TTC549 (cell line): ENCODE results near the gene SPAG16.

Experiments used
- FAIRE-seq: peaks from 2 replicates; lab custom pipeline; 2012; peaks lifted over from hg19 to GRCh38; lab: Jason Lieb, UNC

The SPAG16 gene

DNA sequence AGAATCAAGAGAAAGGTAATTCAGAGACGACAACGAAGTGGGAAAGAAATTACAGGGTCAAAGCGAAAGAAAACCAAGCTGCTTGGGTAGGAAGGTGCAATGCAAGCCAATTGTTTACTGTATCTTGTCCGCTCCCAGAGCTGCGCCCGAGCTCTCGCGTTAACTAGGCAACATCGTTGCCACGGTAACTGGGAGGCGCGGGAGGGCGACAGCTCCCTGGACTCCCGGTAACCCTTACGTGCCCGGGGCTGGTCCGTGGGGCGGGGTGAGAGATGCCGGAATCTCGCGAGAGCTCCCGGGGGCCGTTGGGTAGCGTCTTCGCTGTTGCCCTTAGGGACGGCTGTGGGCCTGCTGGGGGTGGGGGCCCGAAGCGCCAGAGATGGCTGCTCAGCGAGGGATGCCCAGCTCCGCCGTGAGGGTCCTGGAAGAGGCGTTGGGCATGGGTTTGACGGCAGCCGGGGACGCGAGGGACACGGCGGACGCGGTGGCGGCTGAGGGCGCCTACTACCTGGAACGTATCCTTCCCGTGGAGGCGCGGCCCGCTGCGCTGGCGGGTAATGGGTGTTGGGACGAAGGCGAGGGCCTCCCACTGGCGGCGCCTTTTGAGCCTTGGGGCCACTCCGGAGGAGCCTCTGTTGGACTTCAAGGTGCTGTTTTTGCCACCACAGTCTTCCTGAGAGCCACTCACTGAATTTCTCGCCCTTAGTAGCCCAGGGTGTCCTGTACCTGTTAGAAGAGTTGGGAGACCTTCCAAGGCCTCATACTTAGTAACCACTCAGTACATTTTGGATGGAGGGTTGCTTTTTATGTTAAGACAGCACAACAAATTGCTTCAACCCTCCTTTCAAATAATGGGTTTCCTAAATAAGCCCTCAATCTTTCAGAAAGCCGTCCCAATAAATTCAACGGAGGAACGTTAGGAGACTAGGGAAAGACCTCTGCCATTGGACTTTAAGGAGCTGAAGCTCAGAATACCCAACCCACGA lies at the start of gene SPAG16:
Gene SPAG16 (plus strand): TSS at position 360 of the 986 bp plus-strand sequence.
- peak; percentile 84 for FAIRE-seq

DNA sequence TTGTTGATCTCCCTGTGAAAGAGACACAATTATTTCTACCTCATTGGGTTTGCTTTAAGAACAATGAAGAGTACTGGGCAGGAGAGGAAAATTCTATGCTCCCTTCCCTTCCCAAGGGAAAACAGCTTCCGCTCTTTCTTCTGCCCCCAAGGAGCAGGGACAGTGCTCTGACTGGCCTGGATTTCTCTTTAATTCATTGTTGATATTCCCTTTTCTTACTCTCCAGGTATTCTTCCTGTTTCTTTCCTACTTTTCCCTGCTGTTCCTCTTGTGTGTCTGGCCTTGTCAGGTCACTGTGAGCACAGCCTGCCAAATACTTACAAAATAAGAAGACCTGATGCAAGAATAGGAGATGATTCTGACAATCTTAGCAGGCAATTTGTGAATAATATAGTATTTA lies 49.6 kb upstream of the SPAG16 start:
- no peak for FAIRE-seq

- no peak for FAIRE-seq
Observed at GRCh38 chr2:213235741-213236140, 48.5 kb upstream of the SPAG16 start.

DNA sequence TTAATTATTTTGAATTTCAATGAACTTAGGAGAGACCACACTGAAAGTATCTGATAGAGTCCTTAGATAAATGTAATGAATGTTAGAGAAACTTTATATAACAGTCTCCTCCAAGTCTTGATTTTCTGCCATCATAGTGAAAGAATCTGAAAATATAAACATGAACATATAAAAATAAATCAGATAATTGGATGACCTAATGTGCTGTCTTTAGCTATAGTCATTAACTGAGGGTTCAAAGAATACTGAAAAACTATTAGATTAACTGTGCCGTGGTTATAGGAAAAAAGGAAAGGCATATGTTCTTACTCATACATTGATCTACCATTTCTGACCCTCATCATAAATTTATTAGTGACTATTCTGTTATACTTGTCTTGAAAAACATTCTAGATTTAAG lies 47.0 kb upstream of the SPAG16 start:
- FAIRE-seq: peak; percentile 66

DNA sequence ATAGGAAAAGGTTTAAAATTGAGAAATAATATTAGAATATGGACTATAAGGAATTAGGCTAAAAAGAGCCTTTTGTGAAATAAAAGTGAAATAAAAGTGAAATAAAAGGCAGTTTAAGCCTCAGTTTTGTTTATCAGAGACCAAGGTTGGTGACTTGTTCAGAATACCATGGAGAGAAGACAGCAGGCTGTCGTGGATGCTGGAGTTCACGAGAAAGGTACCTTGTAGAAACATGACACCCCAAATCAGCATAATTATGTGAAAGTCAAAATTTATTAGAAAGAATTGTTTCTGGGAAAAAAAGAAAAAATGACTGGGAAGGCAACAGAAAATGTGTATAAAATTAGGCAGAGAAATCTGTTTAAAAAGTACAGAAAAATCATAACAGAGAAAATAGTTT lies 46.5 kb upstream of the SPAG16 start:
- no peak for FAIRE-seq

DNA sequence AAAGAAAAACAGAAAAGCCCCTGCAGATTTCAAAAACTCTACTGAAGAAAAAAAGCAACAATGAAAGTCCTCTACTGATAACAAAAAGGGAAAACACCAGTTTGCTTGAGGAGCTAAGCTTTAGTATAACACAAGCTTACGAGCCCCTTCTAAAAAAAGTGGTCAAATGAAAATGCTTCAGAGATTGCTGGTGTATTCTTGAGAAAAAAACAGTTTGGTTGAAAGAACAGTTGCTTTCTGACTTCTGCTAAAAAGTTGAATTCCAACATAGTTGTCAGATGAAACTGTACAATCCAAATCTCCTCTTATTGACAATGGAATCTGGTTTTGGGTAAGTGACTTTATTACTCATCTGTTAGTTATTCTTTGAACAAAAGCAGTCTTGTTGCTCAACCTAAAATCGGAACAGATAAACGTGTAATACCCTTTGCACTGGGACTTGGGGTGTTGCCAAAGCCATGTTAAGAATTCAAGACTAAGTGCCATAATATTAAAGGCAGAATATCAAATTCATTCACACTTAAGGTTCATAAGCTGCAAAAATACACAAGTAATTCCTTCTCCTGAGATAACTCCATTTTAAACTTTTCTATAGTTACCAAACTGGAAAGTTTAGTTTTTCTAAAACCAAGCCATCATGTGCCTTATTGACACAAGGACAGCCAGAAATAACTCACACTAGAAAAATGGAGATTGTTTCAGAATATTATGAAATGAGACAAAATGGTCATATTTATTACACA lies 45.3 kb upstream of the SPAG16 start:
- peak; percentile 99 for FAIRE-seq

DNA sequence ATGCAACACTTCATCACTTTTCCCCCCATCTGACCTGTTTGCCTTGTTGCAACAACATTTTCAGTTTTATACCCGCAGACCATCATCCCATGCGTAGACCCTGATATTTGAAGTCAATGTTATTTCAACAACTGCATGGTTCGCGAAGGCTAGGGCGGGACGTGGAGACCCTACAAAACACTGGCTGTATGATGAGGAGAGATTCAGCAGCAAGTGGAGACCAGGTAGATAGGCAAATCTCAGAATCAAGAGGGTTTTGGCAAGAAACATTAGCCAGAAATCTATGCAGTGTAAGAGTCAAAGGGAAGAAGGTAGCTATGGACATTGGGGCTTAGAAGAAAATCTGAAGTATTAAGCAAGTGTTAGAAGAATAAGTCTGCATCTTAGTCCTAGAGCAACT lies 42.4 kb upstream of the SPAG16 start:
- no peak for FAIRE-seq

- peak; percentile 66 for FAIRE-seq
Observed at GRCh38 chr2:213242653-213243052, 41.6 kb upstream of the SPAG16 start.

GRCh38 chr2:213243189-213244044 lies 40.8 kb upstream of the SPAG16 start:
- FAIRE-seq: no peak

DNA sequence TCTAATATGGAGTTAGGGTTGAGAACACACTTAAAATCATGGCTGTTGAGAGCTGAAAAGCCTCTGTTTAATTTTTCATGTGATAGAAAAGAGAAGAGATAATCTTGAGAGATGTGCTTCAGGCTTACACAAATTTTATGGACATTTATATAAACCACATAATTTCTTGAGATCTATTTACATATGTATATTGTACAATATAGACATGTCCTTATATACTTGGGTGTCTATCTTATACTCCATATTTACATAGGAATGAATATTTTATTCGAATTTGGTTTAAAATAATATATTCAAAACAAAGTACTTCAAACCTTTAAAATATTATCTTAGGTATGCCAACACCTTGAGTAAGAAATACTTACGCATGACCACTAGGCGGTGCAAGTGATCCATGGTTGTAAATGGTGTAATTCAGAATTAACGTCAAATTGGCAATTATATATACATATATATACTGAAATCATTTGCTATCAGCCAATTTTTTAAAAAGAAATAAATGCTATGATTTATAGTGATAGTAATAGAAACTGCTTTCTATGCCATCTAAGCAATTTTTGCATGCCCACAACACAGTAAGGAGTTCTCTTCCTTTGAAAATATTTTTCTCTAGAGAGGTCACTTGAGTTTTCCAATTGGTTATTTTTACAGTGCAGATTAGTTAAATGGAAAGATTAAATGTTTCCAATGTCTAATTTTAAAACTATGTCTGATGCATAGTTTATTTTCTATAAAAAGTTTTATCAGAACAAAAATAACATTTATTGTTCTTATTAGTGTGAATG lies 37.6 kb upstream of the SPAG16 start:
- peak; percentile 97 for FAIRE-seq

DNA sequence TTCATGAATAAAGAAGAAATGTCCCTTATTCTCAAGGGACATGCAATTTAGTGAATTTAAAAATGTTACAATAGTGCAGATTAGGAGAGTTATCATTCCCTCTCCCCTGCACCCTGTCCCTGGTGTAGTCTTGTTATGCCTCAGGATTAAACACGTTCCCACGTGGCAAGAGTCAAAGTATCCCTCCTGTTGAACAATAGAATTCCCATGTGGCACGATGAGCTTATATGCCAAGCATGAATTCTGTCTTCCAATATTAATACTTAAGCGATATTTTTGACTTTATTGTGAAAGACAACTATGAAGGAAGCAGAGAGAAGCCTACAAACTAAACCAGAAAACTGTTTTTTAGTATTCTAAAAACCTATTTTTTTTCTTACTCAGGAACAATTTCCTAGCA lies 36.7 kb upstream of the SPAG16 start:
- FAIRE-seq: no peak

GRCh38 chr2:213248637-213249036 lies 35.6 kb upstream of the SPAG16 start:
- no peak for FAIRE-seq

DNA sequence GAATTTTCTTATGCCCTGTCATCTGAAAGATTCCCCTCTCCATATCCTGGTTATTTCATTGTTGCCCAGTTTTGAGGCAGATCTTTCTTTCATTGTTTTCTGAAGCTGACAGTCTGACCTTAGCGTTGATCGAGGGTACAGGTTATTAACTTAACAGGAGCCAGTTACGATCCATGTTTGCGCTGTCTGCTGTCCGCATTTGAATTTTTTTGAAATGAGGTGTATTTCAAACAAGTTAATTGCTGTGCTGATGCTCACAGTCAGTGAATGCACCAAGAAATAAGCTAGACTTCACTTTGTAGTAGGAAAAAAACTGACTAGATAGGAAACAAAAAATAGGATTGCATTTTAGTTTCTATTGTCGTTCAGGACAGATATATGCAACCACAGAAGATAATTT lies 34.8 kb upstream of the SPAG16 start:
- FAIRE-seq: no peak

DNA sequence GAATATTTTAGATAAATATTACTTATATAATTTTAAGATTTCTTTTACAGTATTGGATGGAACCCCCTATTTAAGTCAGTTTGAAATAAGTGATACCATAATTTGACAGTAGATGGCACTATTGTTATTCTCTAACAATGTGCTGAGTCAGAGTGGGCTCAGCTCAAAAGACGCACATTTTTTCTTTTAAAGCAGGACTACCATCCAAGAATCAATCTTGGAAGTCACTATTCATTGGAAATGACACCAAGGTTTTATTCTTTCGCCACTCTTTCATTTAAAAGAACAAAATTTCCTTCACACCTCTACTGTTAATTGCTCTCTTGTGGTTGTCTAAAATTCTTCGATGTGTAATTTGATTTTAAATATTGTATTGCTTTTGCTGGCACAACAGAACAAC lies 32.6 kb upstream of the SPAG16 start:
- FAIRE-seq: peak; percentile 99

DNA sequence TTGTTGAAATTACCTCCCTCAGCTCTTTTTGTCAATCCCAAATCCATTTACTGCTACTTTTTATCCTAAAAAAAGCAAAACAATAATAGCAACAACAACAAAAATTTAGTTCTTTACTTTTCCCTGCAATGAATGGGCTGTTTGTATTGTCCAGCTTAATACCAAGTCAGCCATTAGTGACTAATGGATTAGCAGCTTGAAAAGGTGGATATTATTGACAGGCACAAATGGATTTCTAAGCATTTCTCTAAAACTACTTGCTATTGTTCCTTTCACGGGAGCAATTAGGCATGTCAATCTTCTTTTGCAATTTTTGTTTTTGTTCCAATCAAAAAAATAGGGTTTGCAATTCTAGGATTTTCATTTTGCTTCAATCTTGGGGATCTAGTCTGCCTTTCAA lies 32.1 kb upstream of the SPAG16 start:
- FAIRE-seq: no peak

DNA sequence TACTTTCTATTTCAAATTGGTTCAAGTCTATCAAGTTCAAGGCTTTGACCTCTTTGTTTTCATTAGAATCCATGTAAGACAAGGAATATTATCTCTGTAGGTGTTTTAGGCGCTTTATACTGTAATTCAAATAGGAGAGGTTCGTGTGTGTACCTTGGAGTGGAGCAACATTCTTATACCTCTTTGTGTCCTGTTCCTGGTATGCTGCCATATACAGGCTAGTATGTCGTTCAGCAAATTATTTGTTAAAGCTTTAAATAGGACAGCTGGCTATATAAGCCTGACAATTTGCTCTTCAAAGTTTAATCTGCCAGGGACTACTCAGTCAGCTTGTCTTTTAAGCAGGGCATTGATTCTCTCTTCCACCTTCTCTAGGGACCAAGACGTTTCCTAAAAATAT lies 31.1 kb upstream of the SPAG16 start:
- no peak for FAIRE-seq

GRCh38 chr2:213259266-213259665 lies 25.0 kb upstream of the SPAG16 start:
- no peak for FAIRE-seq

GRCh38 chr2:213261237-213261636 lies 23.0 kb upstream of the SPAG16 start:
- FAIRE-seq: no peak

DNA sequence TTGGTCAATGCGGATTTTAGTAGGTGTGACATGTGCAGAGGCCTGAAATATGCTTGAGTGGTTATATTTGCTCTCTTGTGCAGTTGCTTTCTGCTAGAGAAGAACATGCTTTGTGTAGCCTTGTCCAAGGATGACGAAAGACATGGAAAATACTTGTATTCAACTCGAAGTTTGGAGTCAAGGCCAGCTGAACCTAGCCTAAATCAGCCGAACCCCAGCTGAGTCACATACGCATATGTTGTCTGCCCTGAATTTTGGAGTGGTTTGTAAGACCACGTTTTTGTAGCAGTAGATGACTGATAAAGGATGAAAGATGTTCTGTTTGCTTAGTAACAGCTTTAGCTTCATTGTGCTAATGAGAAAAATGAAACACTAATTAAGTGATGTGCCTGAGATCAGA lies 22.5 kb upstream of the SPAG16 start:
- FAIRE-seq: no peak

DNA sequence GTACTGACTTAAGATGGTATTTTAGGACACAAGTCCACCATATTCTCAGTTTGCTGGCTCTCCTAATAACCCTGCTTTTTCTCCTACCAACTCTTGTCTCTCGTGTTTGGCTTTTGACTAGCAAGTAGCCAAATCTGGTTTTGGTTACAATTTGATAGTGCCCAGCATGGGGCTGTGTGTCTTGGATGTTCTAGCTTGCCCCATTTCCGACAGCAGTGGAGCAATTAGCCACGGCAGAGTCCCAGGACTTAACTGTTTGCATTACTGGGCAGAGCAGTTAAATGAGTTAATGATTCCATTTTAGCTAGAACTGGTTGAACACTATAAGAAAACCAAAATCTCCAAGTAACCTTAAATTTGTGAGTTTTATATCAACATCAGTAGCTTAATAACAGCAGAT lies 18.6 kb upstream of the SPAG16 start:
- no peak for FAIRE-seq

DNA sequence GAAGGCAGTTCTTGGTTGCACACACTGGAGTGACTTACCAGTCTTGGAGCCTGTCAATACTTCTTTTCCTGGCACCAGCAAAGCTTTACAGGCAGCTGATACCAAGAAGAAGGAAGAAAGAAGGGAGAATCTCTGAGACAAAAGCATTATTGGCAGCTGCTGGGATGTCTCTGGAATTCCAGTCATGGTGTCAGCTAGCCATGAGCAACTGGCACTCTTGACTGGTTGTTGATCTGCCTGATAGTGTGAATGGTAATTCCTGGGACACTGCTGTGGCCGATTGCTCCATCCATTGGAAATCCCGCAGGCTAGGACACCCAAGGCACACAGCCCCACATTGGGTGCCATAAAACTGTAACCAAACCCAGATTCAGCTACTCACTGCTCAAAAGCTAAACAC lies 17.8 kb upstream of the SPAG16 start:
- FAIRE-seq: no peak

DNA sequence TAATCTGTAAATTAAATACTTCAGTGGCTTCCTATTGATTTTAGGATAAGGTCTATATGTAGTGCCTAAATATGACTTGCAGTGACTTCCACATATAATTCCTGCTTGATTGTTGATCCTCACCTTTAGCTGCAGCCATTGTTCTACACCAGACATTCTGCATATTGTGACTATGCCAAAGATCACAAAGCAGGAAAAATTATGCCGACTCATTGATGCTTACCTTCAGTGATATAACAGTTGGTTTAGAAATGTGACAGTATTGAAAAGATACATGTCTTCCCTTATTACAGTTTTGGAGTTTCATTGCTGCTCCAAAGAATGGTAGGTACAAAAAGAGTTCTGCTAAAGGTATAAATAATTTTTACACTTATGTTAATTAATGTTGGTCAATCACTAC lies 12.3 kb upstream of the SPAG16 start:
- no peak for FAIRE-seq
